Measurements from ENCODE around the gene CWF19L2.
"Not testable (repeated sequence)": the region's sequence is repeated elsewhere in the genome, so short reads cannot be mapped to it uniquely, and the experiment has no call there.

The CWF19L2 gene

DNA sequence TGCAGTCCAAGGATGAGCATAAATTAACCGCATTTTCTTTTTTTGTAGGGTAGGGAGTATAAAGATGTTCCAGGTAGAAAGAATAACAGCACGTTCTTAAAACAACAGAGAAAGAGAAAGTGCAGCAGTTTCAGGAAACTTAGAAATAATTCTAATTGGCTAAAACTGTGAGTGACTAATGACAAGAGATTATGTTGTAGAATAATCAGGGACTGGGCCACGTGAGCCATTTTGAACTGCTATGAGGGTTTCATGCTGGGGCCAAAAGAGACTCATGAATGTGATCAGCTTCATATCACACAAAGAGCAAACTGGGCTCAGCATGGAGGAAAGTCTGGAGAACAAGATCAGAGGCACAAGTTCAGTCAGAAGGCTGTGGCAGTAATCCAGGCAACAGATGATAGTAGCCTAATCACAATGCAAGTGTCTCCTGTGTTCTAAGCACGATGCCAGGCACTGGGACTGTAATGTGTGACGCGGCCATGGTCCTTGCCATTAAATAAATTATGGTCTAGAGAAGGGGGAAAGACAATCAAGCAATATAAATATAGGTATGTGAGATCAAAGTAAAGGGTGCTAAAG lies 17.9 kb downstream of the CWF19L2 start:
- FAIRE-seq = no peak
- no peak for DNase-seq (ENCODE audit: low spot score)

DNA sequence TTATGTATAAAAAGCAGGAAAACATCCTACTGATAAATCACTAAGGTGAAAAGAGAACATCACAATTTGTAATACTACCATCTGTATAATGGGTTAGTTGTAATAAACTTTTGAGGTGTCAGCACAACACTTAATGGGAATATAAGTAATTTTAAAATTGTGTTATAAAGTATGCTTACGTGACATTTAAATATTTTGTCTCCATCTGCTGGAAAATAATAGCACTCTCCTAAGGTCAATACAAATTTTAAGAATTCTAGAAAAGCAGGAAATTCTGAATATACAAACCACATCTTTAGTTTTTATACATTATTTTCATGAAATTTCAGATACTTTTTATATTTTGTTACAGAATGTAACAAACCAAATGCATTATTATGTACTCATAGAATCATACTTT lies 19.5 kb downstream of the CWF19L2 start:
- FAIRE-seq = no peak
- no peak for DNase-seq (ENCODE audit: low spot score)

DNA sequence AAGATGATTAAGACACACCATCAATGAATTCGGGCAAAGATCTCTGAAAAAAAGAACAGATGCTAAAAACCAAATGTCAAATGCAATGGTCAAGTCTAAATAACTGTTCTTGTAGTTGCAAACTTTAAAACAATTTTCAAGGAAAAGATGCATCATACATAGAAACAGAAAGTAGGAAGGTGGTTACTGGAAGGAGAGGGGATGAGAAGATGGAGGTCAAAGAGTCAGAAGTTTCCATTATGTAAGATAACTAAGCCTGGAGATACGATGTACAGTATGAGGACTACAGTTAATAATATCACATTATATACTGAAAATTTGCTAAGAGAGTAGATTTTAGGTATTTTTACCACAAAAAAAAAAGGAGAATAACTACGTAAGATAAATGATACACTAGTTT lies 27.1 kb downstream of the CWF19L2 start:
- no peak for DNase-seq (ENCODE audit: low spot score)
- FAIRE-seq = no peak

DNA sequence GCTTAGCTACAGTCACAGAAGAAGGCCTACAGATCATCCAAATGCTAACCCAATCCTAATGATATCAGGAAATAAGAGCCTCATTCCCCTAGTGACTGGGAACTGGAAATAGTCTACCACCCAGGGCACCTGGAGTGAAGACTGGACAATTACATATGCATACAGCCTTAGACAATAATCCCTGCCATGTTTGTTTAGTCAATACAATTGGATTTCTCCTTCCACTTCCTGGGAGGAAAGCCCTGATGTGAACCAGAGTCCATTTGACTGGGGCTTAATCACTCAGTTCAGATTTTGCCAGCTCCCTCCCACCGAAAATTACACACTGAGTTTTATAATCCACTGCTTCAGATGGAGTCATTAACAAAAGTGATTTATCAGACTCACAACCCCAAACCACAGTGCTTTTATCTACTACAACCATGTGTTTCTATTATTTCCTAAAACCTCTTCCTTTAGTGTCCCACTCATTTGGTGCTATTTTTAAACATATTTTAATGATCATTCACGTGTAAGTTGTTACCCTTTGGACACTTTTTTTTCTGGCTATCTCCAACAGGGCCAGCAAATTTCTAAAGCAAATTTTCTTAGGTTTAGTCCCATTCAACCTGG lies 29.9 kb downstream of the CWF19L2 start:
- FAIRE-seq (no peak), DNase-seq (ENCODE audit: low spot score) (no peak)

DNA sequence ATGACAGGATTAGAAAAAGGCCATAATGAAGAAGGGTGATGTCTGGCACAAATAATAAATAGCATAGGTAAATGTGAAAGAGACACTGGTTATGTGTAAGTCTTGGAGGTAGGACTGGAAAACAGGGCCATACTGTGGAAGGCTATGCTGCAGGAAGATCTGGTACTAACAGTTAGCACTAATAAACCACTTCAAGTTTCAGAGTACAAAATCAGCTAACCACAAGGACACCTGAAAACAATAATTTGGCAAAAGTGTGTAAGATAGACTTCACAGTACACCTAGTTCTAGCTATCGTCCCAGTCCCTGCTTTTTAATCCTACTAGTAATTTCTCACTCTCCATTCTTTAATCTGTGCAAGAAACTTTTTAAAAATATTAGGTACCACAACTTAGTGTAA lies 44.3 kb downstream of the CWF19L2 start:
- no peak for FAIRE-seq
- no peak for DNase-seq (ENCODE audit: low spot score)

DNA sequence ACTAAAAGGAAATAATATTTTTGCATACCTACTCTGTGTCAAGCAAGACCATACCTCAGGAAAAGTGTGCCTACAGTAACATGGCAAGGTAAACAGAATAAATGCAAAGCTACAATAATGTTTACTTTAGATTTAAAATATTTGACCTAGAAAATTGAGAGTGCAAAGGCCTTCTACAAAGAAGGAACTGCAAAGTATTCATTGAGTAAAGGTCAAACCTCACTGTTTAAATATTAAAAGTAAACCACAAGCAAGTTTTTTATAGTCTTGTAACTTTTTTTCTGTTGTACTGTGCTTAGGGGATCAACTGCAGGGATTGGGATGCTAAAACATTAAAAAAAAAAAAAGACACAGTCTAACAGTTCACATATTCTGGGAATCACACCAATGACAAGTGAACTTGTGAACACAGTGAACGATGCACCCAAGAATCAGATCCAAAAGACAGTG lies 48.8 kb downstream of the CWF19L2 start:
- DNase-seq (ENCODE audit: low spot score) (no peak), FAIRE-seq (peak; percentile 18)

DNA sequence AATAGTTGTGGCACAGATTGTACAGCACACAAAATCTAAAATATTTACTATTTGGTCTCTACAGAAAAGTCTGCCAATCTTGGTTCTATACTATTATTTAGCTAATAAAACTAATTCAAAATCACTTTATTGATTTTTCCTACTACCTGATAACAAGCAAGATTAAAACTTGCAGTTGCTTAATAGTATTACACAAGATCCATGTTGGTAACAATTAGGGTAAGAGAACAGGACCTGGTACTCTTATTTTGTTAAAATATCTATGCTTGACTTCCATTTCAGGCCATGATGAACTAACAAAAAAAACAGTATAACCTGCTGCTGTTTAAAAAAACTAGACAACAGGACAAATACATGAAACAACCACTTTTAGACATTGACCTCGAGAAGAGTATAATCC lies 52.4 kb downstream of the CWF19L2 start:
- FAIRE-seq (no peak), DNase-seq (ENCODE audit: low spot score) (no peak)

DNA sequence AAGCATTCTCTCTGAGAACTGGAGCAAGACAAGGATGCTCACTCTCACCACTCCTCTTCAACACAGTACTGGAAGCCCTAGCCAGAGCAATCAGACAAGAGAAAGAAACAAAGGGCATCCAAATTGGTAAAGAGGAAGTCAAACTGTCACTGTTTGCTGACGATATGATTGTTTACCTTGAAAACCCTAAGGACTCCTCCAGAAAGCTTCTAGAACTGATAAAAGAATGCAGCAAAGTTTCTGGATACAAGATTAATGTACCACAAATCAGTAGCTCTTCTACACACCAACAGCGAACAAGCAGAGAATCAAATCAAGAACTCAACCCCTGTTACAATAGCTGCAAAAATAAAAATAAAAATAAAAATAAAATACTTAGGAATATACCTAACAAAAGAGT lies 56.5 kb downstream of the CWF19L2 start:
- DNase-seq (ENCODE audit: low spot score); FAIRE-seq: not testable (repeated sequence)

DNA sequence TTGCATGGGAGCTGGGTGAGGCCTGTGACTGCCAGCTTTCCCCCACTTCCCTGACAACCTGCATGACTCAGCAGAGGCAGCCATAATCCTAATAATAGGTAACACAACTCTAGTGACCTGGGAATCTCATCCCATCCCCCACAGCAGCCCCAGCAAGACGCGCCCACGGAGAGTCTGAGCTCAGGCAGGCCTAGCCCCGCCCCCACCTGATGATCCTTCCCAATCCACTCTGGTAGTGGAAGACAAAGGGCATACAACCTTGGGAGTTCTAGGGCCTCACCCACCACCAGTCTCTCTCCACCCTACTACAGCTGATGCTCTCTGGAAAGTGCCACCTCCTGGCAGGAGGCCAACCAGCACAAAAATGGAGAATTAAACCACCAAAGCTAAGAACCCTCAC lies 60.3 kb downstream of the CWF19L2 start:
- no peak for FAIRE-seq
- no peak for DNase-seq (ENCODE audit: low spot score)

DNA sequence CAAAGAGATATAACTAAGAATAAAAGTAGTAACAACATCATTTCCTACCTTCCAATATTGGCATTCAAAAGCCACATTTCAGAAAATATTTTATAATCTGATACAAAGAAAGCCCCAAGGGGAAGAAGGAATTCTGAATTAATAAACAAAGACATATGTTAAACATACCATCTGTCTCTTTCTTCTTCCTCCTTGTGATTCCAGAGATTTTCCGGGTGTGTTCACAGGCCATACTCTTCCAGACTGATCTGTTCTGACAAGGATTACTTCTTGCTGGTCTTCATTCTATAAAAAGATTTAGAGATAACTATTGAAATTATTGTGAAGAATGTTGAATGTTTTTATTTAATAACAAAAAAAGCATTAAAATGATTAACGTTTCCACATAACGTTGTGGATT lies 65.0 kb downstream of the CWF19L2 start:
- FAIRE-seq = no peak
- DNase-seq (ENCODE audit: low spot score) = no peak

DNA sequence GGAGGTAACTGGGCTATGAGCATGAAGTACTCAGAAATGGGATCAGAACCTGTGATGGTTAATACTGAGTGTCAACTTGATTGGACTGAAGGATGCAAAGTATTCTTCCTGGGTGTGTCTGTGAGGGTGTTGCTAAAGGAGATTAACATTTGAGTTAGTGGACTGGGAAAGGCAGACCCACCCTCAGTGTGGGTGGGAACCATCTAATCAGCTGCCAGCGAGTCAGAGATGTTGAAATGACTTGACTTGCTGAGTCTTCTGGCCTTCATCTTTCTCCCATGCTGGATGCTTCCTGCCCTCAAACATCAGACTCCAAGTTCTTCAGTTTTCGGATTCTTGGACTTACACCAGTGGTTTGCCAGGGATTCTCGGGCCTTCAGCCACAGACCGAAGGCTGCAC lies 66.9 kb downstream of the CWF19L2 start:
- not testable (repeated sequence) for FAIRE-seq; DNase-seq (ENCODE audit: low spot score)

DNA sequence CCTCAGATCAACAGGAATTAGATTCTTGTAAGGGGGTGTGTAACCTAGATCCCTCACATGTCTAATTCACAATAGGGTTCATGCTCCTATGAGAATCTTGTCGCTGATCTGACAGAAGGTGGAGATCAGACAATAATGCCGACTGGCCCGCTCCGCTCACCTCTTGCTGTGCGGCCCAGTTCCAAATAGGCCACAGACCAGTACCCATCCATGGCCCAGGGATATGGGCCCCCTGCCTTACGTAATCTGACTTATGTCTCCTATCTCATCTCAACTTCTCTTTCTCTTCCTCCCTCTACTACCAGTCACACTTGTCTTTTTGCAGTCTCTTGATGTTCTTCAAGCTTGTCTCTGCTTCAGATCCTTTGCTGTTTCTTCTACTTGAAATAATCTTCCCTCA lies 70.0 kb downstream of the CWF19L2 start:
- FAIRE-seq = no peak
- DNase-seq (ENCODE audit: low spot score) = no peak

DNA sequence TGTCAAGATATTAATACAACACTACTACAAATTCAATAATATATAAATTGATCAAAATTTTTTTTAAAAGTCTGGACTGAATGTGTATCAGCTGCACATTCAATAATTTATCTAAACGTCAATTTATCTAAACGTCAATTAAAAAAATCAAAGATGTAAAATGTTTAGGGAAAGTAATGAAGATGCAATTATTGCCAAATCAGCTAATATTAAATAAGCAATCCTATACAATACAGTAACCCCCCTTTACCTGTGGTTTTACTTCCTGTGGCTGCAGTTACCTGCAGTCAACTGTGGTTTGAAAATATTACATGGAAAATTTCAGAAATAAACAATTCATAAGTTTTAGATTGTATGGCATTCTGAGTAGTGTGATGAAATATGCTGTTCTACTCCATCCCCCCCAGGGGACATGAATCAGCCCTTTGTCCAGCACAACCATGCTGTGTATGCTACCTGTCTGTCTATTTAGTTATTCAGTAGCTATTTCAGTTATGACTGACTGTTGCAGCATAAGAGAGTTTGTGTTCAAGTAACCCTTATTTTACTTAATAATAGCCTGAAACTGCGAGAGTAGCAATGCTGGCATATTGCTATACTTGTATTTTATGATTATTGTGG lies 72.2 kb downstream of the CWF19L2 start:
- DNase-seq (ENCODE audit: low spot score) (no peak), FAIRE-seq (no peak)

DNA sequence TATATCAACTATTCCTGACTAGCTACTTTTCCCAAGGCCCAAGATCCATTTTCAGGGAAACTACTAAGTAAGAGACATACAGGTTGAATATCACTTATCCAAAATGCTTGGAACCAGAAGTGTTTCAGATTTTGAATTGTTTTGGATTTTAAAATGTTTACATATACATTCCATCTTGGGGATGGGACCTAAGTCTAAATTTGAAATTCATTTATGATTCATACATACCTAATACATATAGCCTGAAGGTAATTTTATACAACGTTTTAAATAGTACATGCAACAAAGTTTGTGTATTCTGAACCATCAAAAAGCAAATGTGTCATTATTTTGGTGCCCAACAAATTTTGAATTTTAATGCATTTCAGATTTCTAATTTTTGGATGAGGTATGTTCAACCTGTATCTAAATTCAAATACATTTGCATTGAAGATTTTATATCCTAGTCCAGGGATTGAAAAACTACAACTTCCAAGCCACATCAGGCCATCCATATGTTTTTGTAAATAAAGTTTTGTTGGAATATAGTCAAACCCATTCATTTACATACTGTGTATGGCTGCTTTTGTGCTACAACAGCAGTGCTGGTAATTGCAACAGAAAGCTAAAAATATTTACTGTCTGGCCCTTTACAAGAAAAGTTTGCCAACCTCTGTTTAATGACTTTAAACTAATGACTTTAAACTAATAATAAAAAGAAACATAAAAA lies 73.3 kb downstream of the CWF19L2 start:
- no peak for DNase-seq (ENCODE audit: low spot score)

DNA sequence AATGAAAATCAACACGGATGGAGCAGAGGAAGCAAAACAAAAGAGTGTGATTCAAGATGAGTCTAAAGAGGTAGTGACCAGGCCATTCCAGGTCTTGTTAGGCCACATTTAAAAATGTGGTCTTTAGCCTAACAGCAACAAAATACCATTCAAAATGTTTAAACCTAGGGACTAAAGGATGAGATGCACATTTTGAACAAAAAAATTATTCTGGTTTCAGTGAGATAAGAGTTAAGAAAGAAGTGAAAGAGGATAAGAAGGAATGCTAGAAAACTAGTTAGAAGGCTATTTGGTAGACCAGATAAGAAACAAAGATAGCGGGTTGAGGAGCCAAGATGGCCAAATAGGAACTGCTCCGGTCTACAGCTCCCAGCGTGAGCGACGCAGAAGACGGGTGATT lies 85.2 kb downstream of the CWF19L2 start:
- no peak for FAIRE-seq
- DNase-seq (ENCODE audit: low spot score) = no peak

More for the DNA sequence above, 73.3 kb downstream of the CWF19L2 start:
- no peak for FAIRE-seq

DNA sequence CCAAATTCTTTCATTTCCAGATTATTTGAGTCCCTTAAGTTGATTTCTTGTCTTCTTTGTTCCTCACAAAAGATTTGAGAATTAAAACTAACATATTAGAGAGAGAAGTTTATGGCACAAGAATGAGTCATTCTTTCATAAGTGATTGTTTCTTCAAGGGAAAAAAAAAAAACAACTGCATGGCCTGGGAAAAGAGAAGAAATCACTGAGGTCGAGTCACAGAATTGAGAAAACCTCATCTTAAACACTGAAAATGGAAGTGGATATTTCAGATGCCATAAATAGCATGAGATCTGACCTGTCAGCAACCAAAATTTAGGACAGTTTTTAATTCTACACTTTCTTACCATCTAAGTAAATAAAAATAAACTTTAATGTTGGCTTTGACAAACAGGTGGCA lies 87.2 kb downstream of the CWF19L2 start:
- no peak for FAIRE-seq

DNA sequence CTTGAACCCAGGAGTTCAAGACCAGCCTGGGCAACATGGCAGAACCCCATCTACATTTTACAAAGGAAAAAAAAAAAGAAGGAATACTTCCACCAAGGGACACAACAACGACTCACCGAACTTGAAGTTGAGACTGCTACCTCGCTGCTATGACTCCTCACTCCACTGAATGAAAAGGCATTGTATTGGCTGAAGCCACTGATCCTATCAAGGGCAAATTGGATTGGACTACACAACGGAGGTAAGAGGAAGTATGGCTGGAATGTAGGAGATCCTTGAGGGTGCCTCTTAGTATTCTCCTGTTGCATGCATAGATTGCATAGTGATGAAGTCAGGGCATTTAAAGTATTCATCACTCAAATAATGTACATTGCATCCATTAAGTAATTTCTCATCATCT lies 97.9 kb downstream of the CWF19L2 start:
- no peak for DNase-seq (ENCODE audit: low spot score)
- no peak for FAIRE-seq

More for the DNA sequence above, 87.2 kb downstream of the CWF19L2 start:
- DNase-seq (ENCODE audit: low spot score) = no peak

DNA sequence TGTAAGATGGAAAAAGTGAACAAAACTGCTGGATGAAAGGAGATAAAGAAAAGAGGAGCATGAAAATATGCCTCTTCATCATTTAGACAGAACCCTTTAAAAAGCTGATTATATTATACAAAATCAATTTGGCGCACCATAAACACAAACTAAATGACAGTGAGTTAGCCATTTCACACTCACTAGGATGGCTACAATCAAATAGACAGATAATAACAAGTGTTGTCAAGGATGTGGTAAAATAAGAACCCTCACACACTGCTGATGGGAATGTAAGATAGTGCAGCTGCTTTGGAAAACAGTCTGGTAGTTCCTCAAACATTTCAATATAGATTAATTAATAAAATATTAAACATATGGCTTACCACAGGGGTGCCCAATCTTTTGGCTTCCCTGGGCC lies 99.7 kb downstream of the CWF19L2 start:
- DNase-seq (ENCODE audit: low spot score) (no peak), FAIRE-seq (no peak)

DNA sequence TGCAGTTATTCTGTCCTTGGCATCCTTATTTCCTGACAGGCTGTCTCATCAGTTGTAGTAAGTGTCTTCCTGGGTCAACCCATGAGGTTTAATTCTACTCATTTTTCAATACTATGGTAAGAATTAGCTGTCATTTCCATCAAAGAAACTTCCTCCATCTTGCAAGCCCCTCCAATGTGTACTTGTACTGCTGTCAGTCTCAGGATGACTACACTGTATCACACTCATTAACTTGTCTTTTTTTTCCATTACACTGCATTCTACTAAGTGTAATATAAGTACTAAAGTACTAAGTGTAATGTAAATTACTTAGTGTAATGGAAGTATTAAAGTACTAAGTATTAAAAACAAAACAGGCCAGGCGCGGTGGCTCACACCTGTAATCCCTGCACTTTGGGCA lies 102.8 kb downstream of the CWF19L2 start:
- FAIRE-seq (no peak), DNase-seq (ENCODE audit: low spot score) (no peak)

DNA sequence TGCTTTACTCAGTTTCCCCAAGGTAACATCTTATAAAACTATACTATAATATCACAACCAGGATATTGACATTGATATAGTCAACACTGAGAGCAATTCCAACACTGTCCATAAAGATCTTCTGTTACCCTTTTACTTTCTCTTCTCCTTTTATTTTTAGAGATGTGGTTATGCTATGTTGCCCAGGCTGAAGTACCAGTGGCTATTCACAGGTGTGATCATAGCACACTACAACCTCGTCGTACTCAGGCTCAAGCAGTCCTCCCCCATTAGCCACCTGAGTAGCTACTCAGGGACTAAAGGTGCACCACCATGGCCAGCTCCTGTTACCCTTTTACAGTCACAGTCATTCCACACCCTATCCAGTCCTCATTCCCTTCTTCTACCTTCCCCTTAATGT lies 119.7 kb downstream of the CWF19L2 start:
- DNase-seq (ENCODE audit: low spot score) = no peak
- FAIRE-seq = no peak

DNA sequence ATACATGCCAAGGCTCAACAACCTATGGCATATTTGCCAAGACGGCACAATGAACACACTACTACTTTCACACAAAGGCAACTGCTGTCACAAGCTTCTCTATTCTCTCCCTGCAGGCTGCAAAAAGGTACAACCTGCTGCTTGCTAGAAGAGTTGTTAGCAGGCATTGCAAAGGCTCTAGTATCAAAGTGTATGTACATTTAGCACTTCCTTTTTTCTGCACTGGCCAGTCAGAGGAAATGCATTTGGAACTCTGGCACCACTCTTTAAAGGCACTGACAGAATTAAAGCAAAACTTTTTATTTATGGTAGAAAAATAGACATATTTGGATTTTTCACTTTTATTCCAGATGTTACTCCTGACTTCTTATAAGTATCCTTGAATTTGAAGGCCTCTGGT lies 125.9 kb downstream of the CWF19L2 start:
- FAIRE-seq = no peak
- no peak for DNase-seq (ENCODE audit: low spot score)

DNA sequence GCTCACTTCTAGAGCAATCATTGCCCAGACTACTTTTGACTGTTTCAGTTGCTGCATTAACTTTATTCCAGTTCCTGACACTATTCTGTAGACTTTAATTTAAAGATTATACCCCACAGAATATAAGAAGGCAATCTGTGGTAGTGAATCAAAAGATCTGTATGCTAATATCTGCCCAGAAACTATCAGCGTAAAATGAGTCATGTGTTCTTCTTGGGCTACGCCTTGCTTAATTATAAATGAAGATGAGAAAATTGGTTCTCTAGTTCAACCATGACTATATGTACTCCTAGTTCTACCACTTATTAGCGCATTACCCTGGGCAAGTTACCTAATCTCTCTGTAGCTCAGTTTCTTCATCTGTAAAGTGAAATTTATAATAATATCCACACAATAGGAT lies 128.5 kb downstream of the CWF19L2 start:
- DNase-seq (ENCODE audit: low spot score) = no peak
- FAIRE-seq = no peak
